ENCODE results near the gene CDC40. TPM values are rescaled to one million over a fixed set of nuclear protein-coding genes. Genes with fewer than 3 reads are reported as not detected.

CDC40 gene
- total RNA-seq, 1 experiment from 2014 or later, result 16.8 TPM

- CTCF ChIA-PET, result no interaction called here
- no peaks in the 10 kb centered on the region for H3K27me3 Mint-ChIP-seq (ENCODE audit: insufficient read depth, unreplicated experiment)
- H3K4me1 Mint-ChIP-seq (ENCODE audit: insufficient read depth, unreplicated experiment), result no peaks in the 10 kb centered on the region
- BruUV-seq (replicated peaks), result no TSS peak
- intact Hi-C loops (cut with micrococcal nuclease), result no loop called here
- H3K4me3 Mint-ChIP-seq (ENCODE audit: unreplicated experiment), result no peak overlapping the region
- no peak for TF ChIP-seq CTCF (IDR thresholded peaks at IDR 0.05; ENCODE audit: unreplicated experiment)
- POLR2A ChIA-PET, result no interaction called here
- H3K9me3 Mint-ChIP-seq (ENCODE audit: unreplicated experiment), result no peaks in the 10 kb centered on the region
- H3K36me3 Mint-ChIP-seq (ENCODE audit: insufficient read depth, unreplicated experiment), result no peaks in the 10 kb centered on the region
- no peak for DNase-seq (ENCODE audit: unreplicated experiment)
- no peak overlapping the region for H3K27ac Mint-ChIP-seq (ENCODE audit: low read depth, unreplicated experiment)
Measured at GRCh38 chr6:110250058-110250457, 69.8 kb downstream of the CDC40 start.

- H3K4me1 Mint-ChIP-seq (ENCODE audit: insufficient read depth, unreplicated experiment), result no peaks in the 10 kb centered on the region
- TF ChIP-seq CTCF (IDR thresholded peaks at IDR 0.05; ENCODE audit: unreplicated experiment), result no peak
- H3K9me3 Mint-ChIP-seq (ENCODE audit: unreplicated experiment), result no peaks in the 10 kb centered on the region
- CTCF ChIA-PET, result no interaction called here
- no peak overlapping the region for H3K27ac Mint-ChIP-seq (ENCODE audit: low read depth, unreplicated experiment)
- BruUV-seq (replicated peaks), result no TSS peak
- DNase-seq (ENCODE audit: unreplicated experiment), result no peak
- no peak overlapping the region for H3K4me3 Mint-ChIP-seq (ENCODE audit: unreplicated experiment)
- intact Hi-C loops (cut with micrococcal nuclease), result no loop called here
- H3K27me3 Mint-ChIP-seq (ENCODE audit: insufficient read depth, unreplicated experiment), result no peaks in the 10 kb centered on the region
- no peaks in the 10 kb centered on the region for H3K36me3 Mint-ChIP-seq (ENCODE audit: insufficient read depth, unreplicated experiment)
- POLR2A ChIA-PET, result no interaction called here
Measured at GRCh38 chr6:110250838-110251237, 70.6 kb downstream of the CDC40 start.

GRCh38 chr6:110255211-110255750 lies 75.1 kb downstream of the CDC40 start:
- TF ChIP-seq CTCF (IDR thresholded peaks at IDR 0.05; ENCODE audit: unreplicated experiment), result no peak
- Mint-ChIP-seq H3K9me3 (ENCODE audit: unreplicated experiment) (peaks cover 5% of the 10 kb centered on the region), H3K4me1 (ENCODE audit: insufficient read depth, unreplicated experiment) (no peaks in the 10 kb centered on the region), H3K27me3 (ENCODE audit: insufficient read depth, unreplicated experiment) (no peaks in the 10 kb centered on the region), H3K4me3 (ENCODE audit: unreplicated experiment) (no peak overlapping the region), H3K27ac (ENCODE audit: low read depth, unreplicated experiment) (no peak overlapping the region), H3K36me3 (ENCODE audit: insufficient read depth, unreplicated experiment) (no peaks in the 10 kb centered on the region)
- BruUV-seq (replicated peaks), result no TSS peak
- CTCF ChIA-PET, result no interaction called here
- intact Hi-C loops (cut with micrococcal nuclease), result no loop called here
- DNase-seq (ENCODE audit: unreplicated experiment), result peak; percentile 30
- POLR2A ChIA-PET, result interaction anchor here (1.0 kb wide), 1 partner anchor 21 kb away, joined by 3 read pairs; no protein-coding TSS in a partner anchor

- no TSS peak for BruUV-seq (replicated peaks)
- Mint-ChIP-seq H3K36me3 (ENCODE audit: insufficient read depth, unreplicated experiment) (no peaks in the 10 kb centered on the region), H3K4me3 (ENCODE audit: unreplicated experiment) (no peak overlapping the region), H3K9me3 (ENCODE audit: unreplicated experiment) (peaks cover 7% of the 10 kb centered on the region), H3K27ac (ENCODE audit: low read depth, unreplicated experiment) (no peak overlapping the region), H3K4me1 (ENCODE audit: insufficient read depth, unreplicated experiment) (no peaks in the 10 kb centered on the region), H3K27me3 (ENCODE audit: insufficient read depth, unreplicated experiment) (peaks cover 3% of the 10 kb centered on the region)
- CTCF ChIA-PET, result no interaction called here
- POLR2A ChIA-PET, result no interaction called here
- intact Hi-C loops (cut with micrococcal nuclease), result no loop called here
- no peak for TF ChIP-seq CTCF (IDR thresholded peaks at IDR 0.05; ENCODE audit: unreplicated experiment)
- DNase-seq (ENCODE audit: unreplicated experiment), result no peak
Measured at GRCh38 chr6:110256366-110256765, 76.1 kb downstream of the CDC40 start.

Measured in MCF 10A (cell line).